ENCODE data around the gene PTN.

The PTN gene

DNA sequence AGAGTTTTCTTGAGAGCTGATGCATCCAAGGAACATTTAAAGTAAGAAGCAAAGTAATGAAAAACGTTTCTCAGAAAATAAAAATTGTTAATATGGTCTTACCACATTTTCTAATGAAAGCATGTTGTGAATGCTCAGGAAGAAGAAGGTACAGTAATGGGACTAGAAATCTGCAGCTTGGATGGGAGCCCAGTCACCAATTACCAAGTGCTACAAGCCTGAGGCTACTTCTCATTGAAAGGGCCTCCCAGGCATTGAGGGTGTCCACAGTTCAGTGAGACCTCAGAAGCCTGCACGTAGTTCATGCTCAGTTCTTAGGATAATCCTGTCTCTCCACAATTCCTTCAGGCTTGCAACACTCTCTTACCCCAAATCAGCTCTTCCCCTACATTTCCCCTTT is 17.6 kb downstream of the PTN start:
- 89% methylated on average over 1 of the region's 2 CpGs for WGBS (ENCODE audit: insufficient coverage)
- no peak for DNase-seq
- CTCF ChIA-PET: no interaction called here

DNA sequence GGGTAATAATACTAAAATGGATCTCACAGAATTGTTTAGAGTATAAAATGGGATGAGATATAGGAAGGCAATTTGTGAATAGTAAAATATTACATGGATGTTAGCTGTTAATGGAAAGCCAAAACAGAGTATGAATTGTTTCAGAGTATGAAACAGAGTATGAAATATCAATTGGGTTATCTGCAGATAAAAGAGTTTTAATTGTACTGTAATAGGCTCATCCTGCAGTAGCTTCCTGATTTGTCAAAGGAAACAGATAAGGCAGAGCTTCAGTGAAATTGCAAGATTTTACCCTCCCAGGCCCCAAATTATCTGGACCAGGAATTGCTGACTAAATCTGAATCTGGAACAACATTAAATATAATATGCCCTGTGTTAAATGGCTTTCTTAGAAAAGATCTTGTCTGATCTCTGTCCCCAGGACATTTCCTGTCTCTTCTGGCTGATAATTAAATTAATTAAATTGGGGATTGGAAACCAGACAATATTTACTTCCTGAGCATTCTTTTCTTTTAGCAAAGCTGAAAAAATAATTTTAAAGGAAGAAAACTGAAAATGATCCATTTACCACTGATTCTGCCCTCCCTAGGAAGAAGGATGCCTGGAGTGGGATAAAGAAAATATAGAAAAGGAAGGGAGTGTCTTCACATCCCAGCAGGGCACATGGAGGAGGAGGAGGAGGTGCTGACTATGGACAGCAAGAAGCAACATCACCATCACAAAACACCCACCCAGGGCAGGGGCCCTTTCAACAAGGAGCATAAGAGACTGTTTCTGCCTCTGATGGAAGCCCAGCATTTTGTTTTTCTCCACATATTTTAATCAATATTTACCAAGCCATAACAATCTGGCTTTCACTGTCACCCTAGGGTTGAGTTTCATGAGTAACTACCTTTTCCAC is 18.5 kb downstream of the PTN start:
- Histone ChIP-seq H3K4me1 (ENCODE audit: control extremely low read depth in 1 of 4, control insufficient read depth in 4 of 4, insufficient read depth in 4 of 4, low read length in 3 of 4) (no peaks in the 10 kb centered on the region), H3K4me3 (ENCODE audit: control insufficient read depth in 1 of 7, extremely low read depth in 1 of 7, insufficient read depth in 4 of 7, low read depth in 2 of 7, low read length in 6 of 7) (no peak overlapping the region), H3K27me3 (replicated peaks in 2 of 5; ENCODE audit: control insufficient read depth in 4 of 5, insufficient read depth in 5 of 5, low read length in 4 of 5) (peaks cover 0 to 2% (median 0%) of the 10 kb centered on the region in 5 experiments), H3K9me3 (ENCODE audit: control extremely low read depth in 1 of 5, control insufficient read depth in 4 of 5, insufficient read depth in 2 of 5, low read depth in 1 of 5, low read length in 4 of 5) (peaks cover 0 to 2% (median 0%) of the 10 kb centered on the region in 5 experiments), H3K36me3 (ENCODE audit: control insufficient read depth in 4 of 4, insufficient read depth in 4 of 4, low read length in 3 of 4) (no peaks in the 10 kb centered on the region), H3K27ac (ENCODE audit: insufficient read depth in 1 of 2, low read depth in 1 of 2, low read length in 2 of 2, poor library complexity in 1 of 2, severe bottlenecking in 2 of 2) (no peak overlapping the region)
- CTCF ChIA-PET: no interaction called here
- POLR2A ChIA-PET: no interaction called here
- DNase-seq: no peak

More for the DNA sequence above, 17.6 kb downstream of the PTN start:
- Histone ChIP-seq H3K27ac (ENCODE audit: insufficient read depth in 1 of 2, low read depth in 1 of 2, low read length in 2 of 2, poor library complexity in 1 of 2, severe bottlenecking in 2 of 2) (no peak overlapping the region), H3K4me1 (ENCODE audit: control extremely low read depth in 1 of 4, control insufficient read depth in 4 of 4, insufficient read depth in 4 of 4, low read length in 3 of 4) (no peaks in the 10 kb centered on the region), H3K36me3 (ENCODE audit: control insufficient read depth in 4 of 4, insufficient read depth in 4 of 4, low read length in 3 of 4) (no peaks in the 10 kb centered on the region), H3K27me3 (replicated peaks in 2 of 5; ENCODE audit: control insufficient read depth in 4 of 5, insufficient read depth in 5 of 5, low read length in 4 of 5) (peaks cover 0 to 1% (median 0%) of the 10 kb centered on the region in 5 experiments), H3K4me3 (ENCODE audit: control insufficient read depth in 1 of 7, extremely low read depth in 1 of 7, insufficient read depth in 4 of 7, low read depth in 2 of 7, low read length in 6 of 7) (no peak overlapping the region), H3K9me3 (ENCODE audit: control extremely low read depth in 1 of 5, control insufficient read depth in 4 of 5, insufficient read depth in 2 of 5, low read depth in 1 of 5, low read length in 4 of 5) (peaks cover 0 to 2% (median 0%) of the 10 kb centered on the region in 5 experiments)
- POLR2A ChIA-PET: no interaction called here

DNA sequence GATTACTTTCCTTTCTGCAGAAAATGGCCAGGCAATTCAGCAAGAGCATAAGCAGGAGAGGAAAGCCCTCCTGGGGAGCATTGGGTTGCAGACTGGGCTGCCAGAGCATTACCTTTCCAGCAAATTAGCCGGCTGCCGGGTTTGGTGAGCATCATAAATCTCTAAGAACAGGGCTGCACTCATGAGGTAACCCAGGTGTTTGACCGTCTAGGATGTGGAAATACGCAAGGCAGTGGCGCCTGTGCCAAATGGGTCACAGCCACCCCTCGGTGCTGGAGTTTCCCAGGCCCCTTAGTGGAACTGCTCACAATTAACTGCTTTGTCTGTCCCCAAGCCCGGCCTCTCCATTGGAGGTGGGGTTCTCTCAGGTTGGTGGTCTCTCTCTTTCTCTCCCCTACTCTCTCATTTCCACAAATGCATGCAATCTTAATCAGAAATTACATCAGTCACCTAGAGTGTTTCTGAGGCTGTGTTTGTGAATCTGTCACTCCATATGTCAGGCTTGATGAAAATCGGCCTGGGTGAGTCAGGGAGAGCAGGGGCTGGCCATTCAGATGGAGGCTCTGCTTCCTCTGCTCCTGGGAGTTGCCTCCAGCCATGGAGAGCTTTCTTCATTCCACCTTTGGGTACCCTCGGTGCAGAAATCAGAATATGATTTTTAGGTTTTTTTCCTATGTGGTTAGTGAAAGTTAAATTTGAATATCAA is 26.7 kb downstream of the PTN start:
- no peak overlapping the region for H3K4me3 ChIP-seq (ENCODE audit: control insufficient read depth in 1 of 7, extremely low read depth in 1 of 7, insufficient read depth in 4 of 7, low read depth in 2 of 7, low read length in 6 of 7)
- no peak for DNase-seq
- 89% methylated on average over 6 of the region's 9 CpGs for WGBS (ENCODE audit: insufficient coverage)
- no peaks in the 10 kb centered on the region for H3K4me1 ChIP-seq (ENCODE audit: control extremely low read depth in 1 of 4, control insufficient read depth in 4 of 4, insufficient read depth in 4 of 4, low read length in 3 of 4)
- ChIA-PET POLR2A (no interaction called here), CTCF (no interaction called here)
- no peaks in the 10 kb centered on the region for H3K36me3 ChIP-seq (ENCODE audit: control insufficient read depth in 4 of 4, insufficient read depth in 4 of 4, low read length in 3 of 4)
- peaks cover 0 to 2% (median 0%) of the 10 kb centered on the region in 5 experiments for H3K27me3 ChIP-seq (replicated peaks in 2 of 5; ENCODE audit: control insufficient read depth in 4 of 5, insufficient read depth in 5 of 5, low read length in 4 of 5)
- no peak overlapping the region for H3K27ac ChIP-seq (ENCODE audit: insufficient read depth in 1 of 2, low read depth in 1 of 2, low read length in 2 of 2, poor library complexity in 1 of 2, severe bottlenecking in 2 of 2)
- no peaks in the 10 kb centered on the region for H3K9me3 ChIP-seq (ENCODE audit: control extremely low read depth in 1 of 5, control insufficient read depth in 4 of 5, insufficient read depth in 2 of 5, low read depth in 1 of 5, low read length in 4 of 5)

DNA sequence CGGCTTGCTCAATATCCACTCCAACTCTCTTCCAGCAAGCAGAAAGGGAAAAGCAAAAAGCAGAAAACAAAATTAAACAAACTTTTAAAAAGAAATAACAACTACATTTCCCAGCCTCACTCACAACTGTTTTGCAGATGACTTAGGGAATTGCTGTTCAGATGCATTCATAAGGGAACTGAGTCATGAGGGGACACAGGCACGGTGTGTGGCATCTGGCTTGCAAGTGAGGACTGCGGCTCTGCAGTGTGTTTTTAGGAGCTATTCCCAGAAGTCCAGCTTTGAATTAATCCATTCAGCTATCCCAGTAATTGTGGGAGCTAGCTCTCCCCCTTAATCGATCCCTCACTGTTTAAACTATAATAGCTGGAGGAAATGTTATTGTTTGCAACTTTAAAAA is 30.3 kb downstream of the PTN start:
- WGBS (ENCODE audit: insufficient coverage): 93% methylated on average over 2 of the region's 4 CpGs
- DNase-seq: no peak
- no peaks in the 10 kb centered on the region for H3K9me3 ChIP-seq (ENCODE audit: control extremely low read depth in 1 of 5, control insufficient read depth in 4 of 5, insufficient read depth in 2 of 5, low read depth in 1 of 5, low read length in 4 of 5)
- H3K4me1 ChIP-seq (ENCODE audit: control extremely low read depth in 1 of 4, control insufficient read depth in 4 of 4, insufficient read depth in 4 of 4, low read length in 3 of 4): no peaks in the 10 kb centered on the region
- ChIA-PET POLR2A (no interaction called here), CTCF (no interaction called here)
- H3K36me3 ChIP-seq (ENCODE audit: control insufficient read depth in 4 of 4, insufficient read depth in 4 of 4, low read length in 3 of 4): no peaks in the 10 kb centered on the region
- H3K4me3 ChIP-seq (ENCODE audit: control insufficient read depth in 1 of 7, extremely low read depth in 1 of 7, insufficient read depth in 4 of 7, low read depth in 2 of 7, low read length in 6 of 7): no peak overlapping the region
- H3K27ac ChIP-seq (ENCODE audit: insufficient read depth in 1 of 2, low read depth in 1 of 2, low read length in 2 of 2, poor library complexity in 1 of 2, severe bottlenecking in 2 of 2): no peak overlapping the region
- no peaks in the 10 kb centered on the region for H3K27me3 ChIP-seq (replicated peaks in 2 of 5; ENCODE audit: control insufficient read depth in 4 of 5, insufficient read depth in 5 of 5, low read length in 4 of 5)

DNA sequence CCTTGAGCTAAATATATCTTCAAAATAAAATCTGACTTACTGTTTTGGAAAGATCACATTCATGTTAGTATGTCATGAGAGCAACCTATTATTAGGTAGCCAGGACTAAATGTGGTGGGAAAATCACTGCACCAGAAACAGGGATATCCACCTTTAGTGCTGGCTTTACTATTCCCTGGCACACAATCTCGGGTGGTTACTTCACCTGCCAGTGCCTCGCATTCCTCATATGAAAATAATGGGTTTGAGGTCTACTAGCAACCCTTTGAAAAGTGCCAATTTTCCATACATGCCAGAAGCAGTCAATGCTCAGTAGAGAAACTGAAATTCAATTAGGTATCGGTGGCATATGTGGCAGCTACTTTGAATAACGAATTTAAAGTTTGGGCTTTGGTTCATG is 36.8 kb downstream of the PTN start:
- CTCF ChIA-PET: no interaction called here
- POLR2A ChIA-PET: no interaction called here

DNA sequence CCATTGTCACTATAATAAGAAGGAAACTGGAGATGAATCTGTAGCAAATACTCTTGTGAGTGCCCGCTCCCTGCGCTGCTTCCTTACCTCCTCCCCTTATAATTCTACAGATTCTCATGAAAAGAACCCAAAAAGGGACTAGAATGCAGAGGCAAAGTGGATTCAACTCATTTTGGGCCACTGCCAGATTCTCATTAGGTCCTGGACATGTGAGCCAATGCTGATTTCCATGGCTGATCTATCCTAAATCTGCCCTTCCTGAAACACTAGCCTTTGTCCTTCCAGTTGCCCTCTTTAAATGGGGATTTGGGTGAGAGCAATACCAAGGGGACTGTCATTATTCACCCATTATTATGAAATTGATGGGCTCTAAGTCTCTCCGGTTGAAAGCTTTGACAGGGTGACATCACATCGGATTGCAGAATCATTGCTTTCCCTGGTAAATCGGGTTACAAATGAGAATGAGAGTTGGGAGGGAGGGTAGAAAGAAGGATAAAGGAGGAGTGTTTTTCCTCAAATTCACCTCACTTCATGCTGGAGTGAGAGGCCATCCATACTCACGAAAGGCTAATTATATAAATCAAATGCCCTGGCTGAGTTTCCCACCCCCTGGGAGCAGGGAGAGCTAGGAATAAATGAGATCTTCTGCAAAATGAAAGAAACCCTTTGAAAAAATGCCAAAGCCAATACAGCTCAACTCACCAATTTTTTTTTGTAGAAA is 37.5 kb downstream of the PTN start:
- 80% methylated on average over 2 of the region's 6 CpGs for WGBS (ENCODE audit: insufficient coverage)
- ChIA-PET POLR2A (no interaction called here), CTCF (no interaction called here)
- no peak for DNase-seq
- H3K4me1 ChIP-seq (ENCODE audit: control extremely low read depth in 1 of 4, control insufficient read depth in 4 of 4, insufficient read depth in 4 of 4, low read length in 3 of 4): no peaks in the 10 kb centered on the region
- no peak overlapping the region for H3K27ac ChIP-seq (ENCODE audit: insufficient read depth in 1 of 2, low read depth in 1 of 2, low read length in 2 of 2, poor library complexity in 1 of 2, severe bottlenecking in 2 of 2)
- H3K27me3 ChIP-seq (replicated peaks in 2 of 5; ENCODE audit: control insufficient read depth in 4 of 5, insufficient read depth in 5 of 5, low read length in 4 of 5): no peaks in the 10 kb centered on the region
- H3K9me3 ChIP-seq (ENCODE audit: control extremely low read depth in 1 of 5, control insufficient read depth in 4 of 5, insufficient read depth in 2 of 5, low read depth in 1 of 5, low read length in 4 of 5): no peaks in the 10 kb centered on the region
- no peak overlapping the region for H3K4me3 ChIP-seq (ENCODE audit: control insufficient read depth in 1 of 7, extremely low read depth in 1 of 7, insufficient read depth in 4 of 7, low read depth in 2 of 7, low read length in 6 of 7)
- H3K36me3 ChIP-seq (ENCODE audit: control insufficient read depth in 4 of 4, insufficient read depth in 4 of 4, low read length in 3 of 4): no peaks in the 10 kb centered on the region

More for the DNA sequence above, 36.8 kb downstream of the PTN start:
- Histone ChIP-seq H3K4me1 (ENCODE audit: control extremely low read depth in 1 of 4, control insufficient read depth in 4 of 4, insufficient read depth in 4 of 4, low read length in 3 of 4) (no peaks in the 10 kb centered on the region), H3K36me3 (ENCODE audit: control insufficient read depth in 4 of 4, insufficient read depth in 4 of 4, low read length in 3 of 4) (no peaks in the 10 kb centered on the region), H3K27me3 (replicated peaks in 2 of 5; ENCODE audit: control insufficient read depth in 4 of 5, insufficient read depth in 5 of 5, low read length in 4 of 5) (no peaks in the 10 kb centered on the region), H3K27ac (ENCODE audit: insufficient read depth in 1 of 2, low read depth in 1 of 2, low read length in 2 of 2, poor library complexity in 1 of 2, severe bottlenecking in 2 of 2) (no peak overlapping the region), H3K4me3 (ENCODE audit: control insufficient read depth in 1 of 7, extremely low read depth in 1 of 7, insufficient read depth in 4 of 7, low read depth in 2 of 7, low read length in 6 of 7) (no peak overlapping the region), H3K9me3 (ENCODE audit: control extremely low read depth in 1 of 5, control insufficient read depth in 4 of 5, insufficient read depth in 2 of 5, low read depth in 1 of 5, low read length in 4 of 5) (no peaks in the 10 kb centered on the region)
- DNase-seq: no peak
- WGBS (ENCODE audit: insufficient coverage): 100% methylated on average over 4 of the region's 4 CpGs
